Panc1 (cell line): ENCODE measurements around the gene TFDP1. TPM values are rescaled to one million over a fixed set of nuclear protein-coding genes. Genes with fewer than 3 reads are reported as not detected.

Source experiments
- ATAC-seq: fragments of 200-7000 bp; cut with Tn5 transposase; 2 replicates; pipeline ENCODE4 v1.9.1; 2020; ENCODE audit warnings: mild to moderate bottlenecking, moderate library complexity
- BruUV-seq: library from RNA; stranded (reverse); fragments of 400-500 nt; replicated peaks from 2 replicates; lab custom pipeline; 2021; lab: Mats Ljungman, UMichigan
- CTCF ChIA-PET: fragments of 300-600 bp; sonication (Branson Sonifier 250); formaldehyde crosslinking; loops from one replicate; lab custom pipeline; 2022; ENCODE audit warnings: antibody characterized with exemption; lab: Charles Lee
- POLR2A ChIA-PET: fragments of 300-600 bp; sonication (Branson Sonifier 250); formaldehyde crosslinking; loops from one replicate; lab custom pipeline; 2022; ENCODE audit warnings: antibody characterized with exemption; lab: Charles Lee
- DNase-seq: peaks from one replicate; pipeline ENCODE4 v3.0.0-alpha.2; 2010; ENCODE audit warnings: low read depth, low spot score
- H3K27ac ChIP-seq: 2 replicates; pipeline ENCODE4 v1.5.1; 2011; ENCODE audit warnings: mild to moderate bottlenecking, low read length, inconsistent platforms
- H3K27me3 ChIP-seq: fragments of 200-500 bp; sonication (Bioruptor generic); 2 replicates; pipeline ENCODE4 v1.6.0; 2014; ENCODE audit warnings: low read length, inconsistent platforms; ENCODE audit not compliant: control insufficient read depth, insufficient read depth
- H3K36me3 ChIP-seq: fragments of 200-500 bp; sonication (Bioruptor generic); 2 replicates; pipeline ENCODE4 v1.5.1; 2014; ENCODE audit warnings: inconsistent platforms, mild to moderate bottlenecking, low read length, moderate library complexity; ENCODE audit not compliant: control insufficient read depth, insufficient read depth
- H3K4me1 ChIP-seq: 2 replicates; pipeline ENCODE4 v1.5.1; 2011; ENCODE audit warnings: inconsistent platforms, mild to moderate bottlenecking, low read length, moderate library complexity; ENCODE audit not compliant: control insufficient read depth, insufficient read depth
- H3K4me3 ChIP-seq, 2 experiments: 2 replicates each; pipeline ENCODE4 v1.5.1; 2011 to 2012; ENCODE audit warnings: low read depth in 2 of 2, low read length in 2 of 2, mild to moderate bottlenecking in 2 of 2, inconsistent platforms in 1 of 2, moderate library complexity in 1 of 2
- H3K9me3 ChIP-seq: fragments of 200-500 bp; sonication (Bioruptor generic); 2 replicates; pipeline ENCODE4 v1.5.1; 2014; ENCODE audit warnings: low read depth, mild to moderate bottlenecking, inconsistent platforms, low read length, moderate library complexity; ENCODE audit not compliant: control insufficient read depth, insufficient read depth
- POLR2AphosphoS5 ChIP-seq: IDR thresholded peaks from 2 replicates; pipeline ENCODE4 v1.6.1; 2012; ENCODE audit warnings: mild to moderate bottlenecking, low read depth, low read length, moderate library complexity
- SIN3A ChIP-seq: IDR thresholded peaks from 2 replicates; pipeline ENCODE4 v1.6.1; 2012; ENCODE audit warnings: low read depth, mild to moderate bottlenecking, low read length, moderate library complexity, borderline replicate concordance; ENCODE audit not compliant: insufficient read depth
- TCF7L2 ChIP-seq: IDR thresholded peaks from 2 replicates; pipeline ENCODE4 v1.6.1; 2011; ENCODE audit warnings: mild to moderate bottlenecking, low read depth, low read length, inconsistent platforms
- in situ Hi-C: cut with HindIII; loops from 2 replicates; pipeline ENCODE4 v1.10.0; 2016; ENCODE audit warnings: low sequenced_read_pairs, low pct_unique_long_range_greater_than_20kb
- intact Hi-C: fragments of 100-400 bp; cut with micrococcal nuclease; formaldehyde crosslinking; loops from one replicate; pipeline ENCODE4 v1.10.0; 2022; ENCODE audit not compliant: unreplicated experiment
- total RNA-seq: library from RNA; stranded (reverse); gene quantifications from one replicate; pipeline ENCODE4 v1.2.1, GENCODE V29; 2021; ENCODE audit not compliant: unreplicated experiment
- TF ChIP-seq, protein P1 (sequence below), 2 experiments: IDR thresholded peaks; 2 replicates each; pipeline ENCODE4 v1.6.1; 2011 to 2012; ENCODE audit warnings: low read depth in 2 of 2, control low read depth in 1 of 2, low read length in 1 of 2, mild to moderate bottlenecking in 1 of 2, moderate library complexity in 1 of 2; ENCODE audit not compliant: insufficient read depth in 1 of 2
- TF ChIP-seq, protein P2 (sequence below): fragments of 450-650 bp; IDR thresholded peaks from 2 replicates; pipeline ENCODE4 v1.5.1; 2017; ENCODE audit warnings: mild to moderate bottlenecking

Gene TFDP1
- total RNA-seq, 1 experiment from 2014 or later, result 91.6 TPM

DNA sequence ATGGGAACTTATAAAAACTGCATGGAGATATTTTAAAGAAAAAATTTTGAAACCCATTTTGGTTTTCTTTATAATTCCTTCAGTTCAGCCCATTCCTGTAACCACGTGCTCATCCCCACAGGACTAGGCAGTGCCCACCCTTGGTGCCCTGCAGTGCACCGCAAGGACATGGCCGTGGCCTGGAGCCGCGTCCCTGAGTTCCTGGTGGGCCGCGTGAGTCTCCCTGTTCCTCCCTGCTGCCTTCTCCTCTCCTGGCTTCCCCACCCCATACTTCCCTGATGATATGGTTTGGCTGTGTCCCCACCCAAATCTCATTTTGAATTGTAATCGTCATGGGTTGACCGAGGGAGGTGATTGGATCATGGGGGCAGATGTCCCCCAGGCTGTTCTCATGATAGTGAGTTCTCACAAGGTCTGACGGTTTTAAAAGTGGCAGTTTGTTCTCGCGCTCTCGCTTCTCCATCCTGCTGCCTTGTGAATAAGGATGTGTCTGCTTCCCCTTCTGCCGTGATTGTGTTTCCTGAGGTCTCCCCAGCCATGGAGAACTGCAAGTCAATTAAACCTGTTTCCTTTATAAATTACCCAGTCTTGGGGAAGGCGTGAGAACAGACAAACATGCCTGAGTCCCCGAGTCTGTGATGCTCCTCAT lies 31.6 kb upstream of the TFDP1 start:
- CTCF ChIA-PET, result no interaction called here

DNA sequence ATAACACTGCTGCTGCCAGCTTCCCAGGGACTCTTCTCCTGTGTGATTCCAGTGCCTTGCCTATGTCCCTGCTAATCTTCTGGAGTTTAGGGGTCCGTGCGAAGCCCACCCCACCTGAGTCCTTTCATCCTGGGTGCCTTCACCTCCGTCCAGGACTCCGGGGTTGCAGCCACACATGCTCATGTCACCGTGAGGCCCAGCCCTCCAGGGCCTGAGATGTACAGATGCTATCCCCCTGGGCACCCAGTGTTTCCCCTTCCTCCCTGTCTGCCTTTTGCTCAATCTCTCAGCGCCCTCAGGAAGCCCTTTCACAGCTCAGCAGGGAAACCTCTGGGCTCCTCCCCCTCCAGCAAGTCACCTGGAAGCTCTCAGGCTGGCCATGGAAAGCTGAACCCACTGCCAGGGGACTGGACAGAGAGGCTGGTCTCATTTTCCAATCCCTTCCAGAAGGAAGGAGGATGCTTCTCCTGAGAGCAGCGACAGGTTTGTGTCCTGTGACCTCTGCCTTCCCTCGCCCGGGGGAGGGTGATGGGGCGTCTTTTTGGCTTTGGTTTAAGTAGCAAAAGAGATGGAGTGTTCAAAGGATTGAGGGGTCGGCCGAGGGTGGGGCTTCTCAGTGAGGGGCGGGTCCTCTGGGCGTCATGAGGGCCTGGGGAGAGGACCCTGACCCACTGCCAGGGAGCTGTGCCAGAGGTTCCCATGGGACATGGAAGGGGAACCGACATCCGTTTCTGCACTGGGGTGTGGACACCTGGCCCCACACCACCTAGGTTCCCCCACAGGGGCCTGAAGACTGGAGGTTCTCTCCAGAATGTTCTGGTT lies 30.8 kb upstream of the TFDP1 start:
- POLR2A ChIA-PET, result no interaction called here
- CTCF ChIA-PET, result no interaction called here
- Histone ChIP-seq H3K27ac (no peak overlapping the region), H3K4me3 (no peak overlapping the region), H3K36me3 (no peaks in the 10 kb centered on the region; the same call in 1 of the 2 replicates), H3K4me1 (no peaks in the 10 kb centered on the region), H3K27me3 (no peaks in the 10 kb centered on the region), H3K9me3 (no peaks in the 10 kb centered on the region)
- intact Hi-C loops, result no loop called here
- in situ Hi-C loops, result no loop called here
- no TSS peak for BruUV-seq
- TF ChIP-seq SIN3A (no peak), POLR2AphosphoS5 (no peak)
- TF ChIP-seq, protein P1, sequence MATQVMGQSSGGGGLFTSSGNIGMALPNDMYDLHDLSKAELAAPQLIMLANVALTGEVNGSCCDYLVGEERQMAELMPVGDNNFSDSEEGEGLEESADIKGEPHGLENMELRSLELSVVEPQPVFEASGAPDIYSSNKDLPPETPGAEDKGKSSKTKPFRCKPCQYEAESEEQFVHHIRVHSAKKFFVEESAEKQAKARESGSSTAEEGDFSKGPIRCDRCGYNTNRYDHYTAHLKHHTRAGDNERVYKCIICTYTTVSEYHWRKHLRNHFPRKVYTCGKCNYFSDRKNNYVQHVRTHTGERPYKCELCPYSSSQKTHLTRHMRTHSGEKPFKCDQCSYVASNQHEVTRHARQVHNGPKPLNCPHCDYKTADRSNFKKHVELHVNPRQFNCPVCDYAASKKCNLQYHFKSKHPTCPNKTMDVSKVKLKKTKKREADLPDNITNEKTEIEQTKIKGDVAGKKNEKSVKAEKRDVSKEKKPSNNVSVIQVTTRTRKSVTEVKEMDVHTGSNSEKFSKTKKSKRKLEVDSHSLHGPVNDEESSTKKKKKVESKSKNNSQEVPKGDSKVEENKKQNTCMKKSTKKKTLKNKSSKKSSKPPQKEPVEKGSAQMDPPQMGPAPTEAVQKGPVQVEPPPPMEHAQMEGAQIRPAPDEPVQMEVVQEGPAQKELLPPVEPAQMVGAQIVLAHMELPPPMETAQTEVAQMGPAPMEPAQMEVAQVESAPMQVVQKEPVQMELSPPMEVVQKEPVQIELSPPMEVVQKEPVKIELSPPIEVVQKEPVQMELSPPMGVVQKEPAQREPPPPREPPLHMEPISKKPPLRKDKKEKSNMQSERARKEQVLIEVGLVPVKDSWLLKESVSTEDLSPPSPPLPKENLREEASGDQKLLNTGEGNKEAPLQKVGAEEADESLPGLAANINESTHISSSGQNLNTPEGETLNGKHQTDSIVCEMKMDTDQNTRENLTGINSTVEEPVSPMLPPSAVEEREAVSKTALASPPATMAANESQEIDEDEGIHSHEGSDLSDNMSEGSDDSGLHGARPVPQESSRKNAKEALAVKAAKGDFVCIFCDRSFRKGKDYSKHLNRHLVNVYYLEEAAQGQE (IDR thresholded peaks at IDR 0.05; ENCODE audit: insufficient read depth in 1 of 2, low read depth in 2 of 2, low read length in 1 of 2), result no peak
- DNase-seq (no peak), ATAC-seq (no peak)

More for the DNA sequence above, 31.6 kb upstream of the TFDP1 start:
- H3K36me3 ChIP-seq, result no peaks in the 10 kb centered on the region; the same call in 1 of the 2 replicates
- no peak for DNase-seq
- no peak for ATAC-seq
- intact Hi-C loops (no loop called here), in situ Hi-C loops (no loop called here)
- no TSS peak for BruUV-seq
- H3K27me3 ChIP-seq, result no peaks in the 10 kb centered on the region
- H3K4me1 ChIP-seq, result no peaks in the 10 kb centered on the region
- H3K27ac ChIP-seq, result no peak overlapping the region
- TF ChIP-seq TCF7L2 (no peak), POLR2AphosphoS5 (no peak), SIN3A (no peak)
- TF ChIP-seq, protein P2, sequence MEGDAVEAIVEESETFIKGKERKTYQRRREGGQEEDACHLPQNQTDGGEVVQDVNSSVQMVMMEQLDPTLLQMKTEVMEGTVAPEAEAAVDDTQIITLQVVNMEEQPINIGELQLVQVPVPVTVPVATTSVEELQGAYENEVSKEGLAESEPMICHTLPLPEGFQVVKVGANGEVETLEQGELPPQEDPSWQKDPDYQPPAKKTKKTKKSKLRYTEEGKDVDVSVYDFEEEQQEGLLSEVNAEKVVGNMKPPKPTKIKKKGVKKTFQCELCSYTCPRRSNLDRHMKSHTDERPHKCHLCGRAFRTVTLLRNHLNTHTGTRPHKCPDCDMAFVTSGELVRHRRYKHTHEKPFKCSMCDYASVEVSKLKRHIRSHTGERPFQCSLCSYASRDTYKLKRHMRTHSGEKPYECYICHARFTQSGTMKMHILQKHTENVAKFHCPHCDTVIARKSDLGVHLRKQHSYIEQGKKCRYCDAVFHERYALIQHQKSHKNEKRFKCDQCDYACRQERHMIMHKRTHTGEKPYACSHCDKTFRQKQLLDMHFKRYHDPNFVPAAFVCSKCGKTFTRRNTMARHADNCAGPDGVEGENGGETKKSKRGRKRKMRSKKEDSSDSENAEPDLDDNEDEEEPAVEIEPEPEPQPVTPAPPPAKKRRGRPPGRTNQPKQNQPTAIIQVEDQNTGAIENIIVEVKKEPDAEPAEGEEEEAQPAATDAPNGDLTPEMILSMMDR, result no peak
- TF ChIP-seq, protein P1 (IDR thresholded peaks at IDR 0.05; ENCODE audit: insufficient read depth in 1 of 2, low read depth in 2 of 2, low read length in 1 of 2), result no peak
- POLR2A ChIA-PET, result no interaction called here
- H3K4me3 ChIP-seq, result no peak overlapping the region
- H3K9me3 ChIP-seq, result no peaks in the 10 kb centered on the region
